HCT116 (cell line): ENCODE results near the gene KIRREL2.

Source experiments
- CTCF ChIP-seq, 3 experiments: fragments of 200-600 bp in 1 of 3; sonication (generic) in 1 of 3; IDR thresholded peaks in 2 of 3; conservative IDR thresholded peaks in 1 of 3; 2 replicates each; pipeline ENCODE4 v1.5.1; 2012 to 2017; ENCODE audit warnings: low read depth in 2 of 3, low read length in 2 of 3, antibody characterized with exemption in 1 of 3, borderline replicate concordance in 1 of 3, control low read depth in 1 of 3, mild to moderate bottlenecking in 1 of 3, mixed read lengths in 1 of 3, mixed run types in 1 of 3, moderate library complexity in 1 of 3; ENCODE audit not compliant: insufficient read depth in 1 of 3
- EZH2 ChIP-seq: fragments of 200-600 bp; sonication (generic); IDR thresholded peaks from 2 replicates; pipeline ENCODE4 v1.6.1; 2017; ENCODE audit warnings: antibody characterized with exemption, mixed run types
- EZH2phosphoT487 ChIP-seq: fragments of 200-600 bp; IDR thresholded peaks from 2 replicates; pipeline ENCODE4 v1.6.1; 2018; ENCODE audit warnings: antibody characterized with exemption, borderline replicate concordance
- POLR2A ChIP-seq: IDR thresholded peaks from 2 replicates; pipeline ENCODE4 v1.7.0; 2011; ENCODE audit warnings: borderline replicate concordance; ENCODE audit not compliant: insufficient read depth, insufficient read length; ENCODE audit errors: extremely low read depth
- POLR2AphosphoS5 ChIP-seq: IDR thresholded peaks from 2 replicates; pipeline ENCODE4 v1.6.1; 2011; ENCODE audit warnings: mild to moderate bottlenecking, low read depth, low read length, moderate library complexity
- RAD21 ChIP-seq: IDR thresholded peaks from 2 replicates; pipeline ENCODE4 v1.6.1; 2012; ENCODE audit warnings: low read depth, mild to moderate bottlenecking
- REST ChIP-seq: IDR thresholded peaks from 2 replicates; pipeline ENCODE4 v1.6.1; 2012; ENCODE audit warnings: low read depth
- SIN3A ChIP-seq: IDR thresholded peaks from 2 replicates; pipeline ENCODE4 v1.6.1; 2012; ENCODE audit warnings: low read depth
- SP1 ChIP-seq: IDR thresholded peaks from 2 replicates; pipeline ENCODE4 v1.6.1; 2012; ENCODE audit warnings: low read depth
- TCF7L2 ChIP-seq: IDR thresholded peaks from 2 replicates; pipeline ENCODE4 v1.7.0; 2011; ENCODE audit warnings: borderline replicate concordance, inconsistent platforms; ENCODE audit not compliant: insufficient read depth, insufficient read length; ENCODE audit errors: extremely low read depth
- YY1 ChIP-seq: IDR thresholded peaks from 2 replicates; pipeline ENCODE4 v1.6.1; 2011; ENCODE audit warnings: low read length, low read depth, moderate library complexity, mild to moderate bottlenecking; ENCODE audit not compliant: insufficient replicate concordance; ENCODE audit errors: extremely low read depth
- ZFX ChIP-seq: fragments of 450-650 bp; IDR thresholded peaks from 2 replicates; pipeline ENCODE4 v1.6.1; 2017

GRCh38 chr19:35909684-35910035 is 52.9 kb downstream of the KIRREL2 start:
- TF ChIP-seq CTCF (IDR thresholded peaks at IDR 0.05 in 2 of 3, conservative IDR thresholded peaks at IDR 0.05 in 1 of 3; ENCODE audit: borderline replicate concordance in 1 of 3, insufficient read depth in 1 of 3, low read depth in 2 of 3, low read length in 2 of 3): no peak
- TF ChIP-seq SP1: no peak
- TF ChIP-seq SIN3A: no peak
- TF ChIP-seq POLR2AphosphoS5: no peak
- TF ChIP-seq EZH2phosphoT487: no peak
- TF ChIP-seq REST: no peak
- TF ChIP-seq RAD21: no peak
- TF ChIP-seq EZH2: no peak
- no peak for TF ChIP-seq ZFX
- no peak for TF ChIP-seq POLR2A
- TF ChIP-seq TCF7L2: no peak
- no peak for TF ChIP-seq YY1
